Panc1 (cell line): ENCODE results near the gene EHD3. TPM values are rescaled to one million over a fixed set of nuclear protein-coding genes. Genes with fewer than 3 reads are reported as not detected.

ENCODE experiments used
- total RNA-seq: library from RNA; stranded (reverse); gene quantifications from one replicate; pipeline ENCODE4 v1.2.1, GENCODE V29; 2021; ENCODE audit not compliant: unreplicated experiment

EHD3 gene
- total RNA-seq, 1 experiment from 2014 or later = 2.6 TPM

Other genes with a start within 250 kb of the EHD3 start
- 0.67 TPM for gene GALNT14, start 95.7 kb upstream of the EHD3 start, total RNA-seq
- gene CAPN14, start 16.6 kb upstream of the EHD3 start, total RNA-seq = 0.05 TPM
- 0.08 TPM for gene XDH, start 180.6 kb downstream of the EHD3 start, total RNA-seq